ENCODE measurements around the gene TXNL4A. TPM values are rescaled to one million over a fixed set of nuclear protein-coding genes. Genes with fewer than 3 reads are reported as not detected.

TXNL4A gene
- total RNA-seq, 4 donors from 2014 or later = 18.0 to 47.6 (median 33.6) TPM

DNA sequence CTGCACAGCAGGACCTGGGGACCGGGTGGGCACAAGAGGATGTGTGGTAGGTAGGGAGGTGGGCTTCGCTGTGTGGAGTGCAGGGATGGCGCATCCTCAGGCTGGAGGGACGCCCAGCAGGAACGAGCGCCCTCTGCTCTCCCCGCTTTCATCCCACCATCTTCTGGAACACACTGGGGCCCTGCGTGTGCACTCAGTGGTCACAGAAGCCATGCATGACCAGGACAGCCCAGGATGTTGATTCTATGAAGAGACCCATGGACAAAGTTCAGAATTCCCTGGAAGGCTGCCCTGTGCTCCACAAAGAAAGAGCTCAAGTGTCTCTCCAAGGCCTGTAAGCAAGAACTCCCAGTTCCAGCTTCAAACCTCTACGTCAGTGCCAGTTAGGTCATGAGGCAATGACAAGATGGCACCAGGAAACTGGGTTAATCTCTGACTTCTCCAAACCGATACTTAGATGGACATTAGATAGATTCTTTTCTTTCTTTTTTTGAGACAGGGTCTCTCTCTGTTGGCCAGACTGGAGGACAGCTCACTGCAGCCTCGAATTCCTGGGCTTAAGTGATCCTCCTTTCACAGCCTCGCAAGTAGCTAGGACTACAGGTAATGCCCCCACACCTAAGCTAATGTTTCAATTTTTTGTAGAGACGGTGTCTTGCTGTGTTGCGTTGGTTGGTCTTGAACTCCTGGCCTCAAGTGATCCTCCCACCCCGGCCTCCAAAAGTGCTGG is 40.3 kb downstream of the TXNL4A start:
- TF ChIP-seq, protein P1, sequence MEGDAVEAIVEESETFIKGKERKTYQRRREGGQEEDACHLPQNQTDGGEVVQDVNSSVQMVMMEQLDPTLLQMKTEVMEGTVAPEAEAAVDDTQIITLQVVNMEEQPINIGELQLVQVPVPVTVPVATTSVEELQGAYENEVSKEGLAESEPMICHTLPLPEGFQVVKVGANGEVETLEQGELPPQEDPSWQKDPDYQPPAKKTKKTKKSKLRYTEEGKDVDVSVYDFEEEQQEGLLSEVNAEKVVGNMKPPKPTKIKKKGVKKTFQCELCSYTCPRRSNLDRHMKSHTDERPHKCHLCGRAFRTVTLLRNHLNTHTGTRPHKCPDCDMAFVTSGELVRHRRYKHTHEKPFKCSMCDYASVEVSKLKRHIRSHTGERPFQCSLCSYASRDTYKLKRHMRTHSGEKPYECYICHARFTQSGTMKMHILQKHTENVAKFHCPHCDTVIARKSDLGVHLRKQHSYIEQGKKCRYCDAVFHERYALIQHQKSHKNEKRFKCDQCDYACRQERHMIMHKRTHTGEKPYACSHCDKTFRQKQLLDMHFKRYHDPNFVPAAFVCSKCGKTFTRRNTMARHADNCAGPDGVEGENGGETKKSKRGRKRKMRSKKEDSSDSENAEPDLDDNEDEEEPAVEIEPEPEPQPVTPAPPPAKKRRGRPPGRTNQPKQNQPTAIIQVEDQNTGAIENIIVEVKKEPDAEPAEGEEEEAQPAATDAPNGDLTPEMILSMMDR (IDR thresholded peaks at IDR 0.05) = no peak
- DNase-seq (ENCODE audit: low spot score) = peak; percentile 19
- no peak for ATAC-seq (ENCODE audit: low FRiP score)

DNA sequence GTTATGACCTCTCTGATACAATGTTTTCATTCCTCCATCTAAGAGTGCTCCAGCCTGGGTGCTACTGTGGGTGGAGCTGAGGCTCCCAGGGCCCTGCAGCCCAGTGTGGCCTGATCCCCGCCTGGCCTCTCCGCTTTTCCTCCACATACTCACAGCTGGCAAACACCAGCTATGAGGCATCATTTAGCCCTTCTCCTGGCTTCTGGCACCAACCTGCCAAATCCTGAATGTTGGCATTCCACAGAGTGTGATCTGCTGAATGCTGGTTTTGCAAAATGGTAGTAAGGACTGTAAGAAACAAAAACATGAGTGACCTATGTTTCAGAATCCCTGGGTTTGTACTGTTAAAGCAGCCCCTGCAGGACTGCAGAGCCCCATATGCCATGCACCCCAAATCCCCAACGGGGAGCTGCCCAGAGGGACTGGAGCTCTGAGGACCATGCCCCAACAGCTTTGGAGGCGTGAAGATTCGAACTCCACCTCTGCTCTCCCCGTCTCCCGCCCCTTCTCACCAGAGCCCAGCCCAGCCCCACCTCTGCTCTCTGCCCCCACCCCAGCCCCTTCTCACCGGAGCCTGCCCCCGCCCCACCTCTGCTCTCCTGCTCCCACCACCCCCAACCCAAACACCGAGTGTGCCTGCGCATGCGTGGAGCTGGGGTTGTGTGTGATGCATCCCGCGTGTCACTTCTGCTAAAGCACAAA is 41.2 kb downstream of the TXNL4A start:
- ATAC-seq (ENCODE audit: low FRiP score) = no peak
- peak; percentile 11 for DNase-seq (ENCODE audit: low spot score)
- TF ChIP-seq, protein P1 (IDR thresholded peaks at IDR 0.05) = no peak

DNA sequence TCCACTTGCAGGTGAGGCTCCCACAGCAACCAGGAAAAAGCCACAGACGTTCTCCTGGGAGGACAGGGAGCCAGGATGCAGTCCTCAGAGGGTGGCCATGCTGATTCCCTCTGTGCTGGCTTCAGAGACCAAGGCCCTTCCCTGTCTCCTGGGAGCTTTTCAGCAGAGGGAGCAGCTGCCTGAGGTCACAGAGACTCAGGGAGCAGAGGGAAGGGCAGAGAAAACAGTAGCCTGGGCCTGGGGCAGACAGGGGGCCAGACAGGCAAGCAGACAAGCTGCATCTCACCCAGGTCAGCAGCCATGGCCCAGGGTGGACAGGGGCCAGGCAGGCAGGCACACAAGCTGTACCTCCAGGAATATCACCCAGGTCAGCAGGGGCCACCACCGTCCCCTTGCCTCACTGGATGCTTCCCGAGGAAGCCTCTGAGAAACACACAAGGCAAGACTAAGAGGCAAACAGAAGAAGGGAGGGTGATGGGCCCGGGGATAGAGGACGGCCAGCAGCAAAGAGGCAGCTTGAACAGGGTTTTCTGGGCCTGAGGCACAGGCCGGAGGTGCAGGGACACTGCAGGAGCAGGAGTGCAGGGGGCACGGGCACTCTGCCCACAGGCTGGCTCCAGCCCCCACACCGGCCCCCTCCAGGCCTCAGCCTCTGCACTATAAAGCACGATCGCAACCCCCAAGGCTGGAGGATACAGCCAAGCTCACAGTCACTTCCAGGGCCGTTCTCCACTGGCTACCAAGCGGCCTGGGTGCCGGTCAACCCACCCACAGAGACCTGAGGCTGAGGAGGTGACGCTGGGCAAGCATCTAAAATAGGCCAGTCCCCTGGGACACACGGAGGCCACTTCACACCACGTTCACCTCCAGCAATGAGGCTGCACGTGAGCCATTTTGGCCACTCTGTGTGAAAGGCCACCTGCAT is 43.0 kb downstream of the TXNL4A start:
- ATAC-seq (ENCODE audit: low FRiP score) (no peak), DNase-seq (ENCODE audit: low spot score) (peak; percentile 13)
- TF ChIP-seq, protein P1 (IDR thresholded peaks at IDR 0.05) = no peak

DNA sequence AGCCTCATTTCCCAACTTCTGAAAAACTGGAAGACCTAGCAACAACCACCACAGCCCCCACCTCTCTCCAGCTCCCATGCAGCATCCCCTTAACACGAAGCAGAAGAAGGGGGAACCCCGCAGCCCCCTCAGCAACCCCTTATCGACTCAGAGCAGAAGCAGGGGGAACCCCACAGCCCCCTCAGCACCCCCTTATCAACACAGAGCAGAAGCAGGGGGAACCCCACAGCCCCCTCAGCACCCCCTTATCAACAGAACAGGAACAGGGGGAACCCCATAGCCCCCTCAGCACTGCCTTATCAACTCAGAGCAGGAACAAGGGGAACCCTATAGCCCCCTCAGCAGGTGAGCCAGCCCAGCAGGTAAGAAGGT is 43.6 kb downstream of the TXNL4A start:
- ATAC-seq (ENCODE audit: low FRiP score) (no peak), DNase-seq (ENCODE audit: low spot score) (peak; percentile 12)
- TF ChIP-seq, protein P1 (IDR thresholded peaks at IDR 0.05) = no peak

DNA sequence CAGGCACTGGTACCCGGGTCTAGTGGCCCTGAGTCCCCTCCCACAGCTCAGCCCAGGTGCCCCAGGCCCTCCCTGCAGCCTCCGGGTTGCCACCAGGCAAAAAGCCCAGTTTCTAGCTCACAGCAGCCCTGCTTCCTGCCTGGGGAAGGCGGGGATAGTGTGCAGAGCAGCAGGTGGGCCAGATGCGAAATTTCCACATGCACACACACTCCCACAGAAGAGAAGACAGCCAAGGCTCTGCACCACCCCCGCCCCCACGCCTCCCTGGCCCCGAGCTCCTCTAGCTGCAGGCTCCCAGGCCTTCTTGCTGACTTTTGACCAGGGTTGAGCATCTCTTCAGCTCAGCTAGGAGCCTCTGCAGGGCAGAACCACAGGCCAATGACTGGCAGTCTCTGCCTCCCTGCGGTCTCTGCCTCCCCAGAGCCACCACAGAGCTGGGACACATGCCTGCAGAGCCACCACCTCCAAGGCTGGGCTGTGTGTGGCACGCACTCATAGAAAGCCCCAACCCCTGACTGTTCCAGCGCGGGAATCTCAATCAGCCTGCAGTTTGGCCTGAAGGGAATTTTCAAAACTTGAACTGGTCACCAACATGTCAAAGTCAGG is 44.1 kb downstream of the TXNL4A start:
- DNase-seq (ENCODE audit: low spot score) = peak; percentile 22
- ATAC-seq (ENCODE audit: low FRiP score) = peak; percentile 53
- TF ChIP-seq, protein P1 (IDR thresholded peaks at IDR 0.05) = no peak

DNA sequence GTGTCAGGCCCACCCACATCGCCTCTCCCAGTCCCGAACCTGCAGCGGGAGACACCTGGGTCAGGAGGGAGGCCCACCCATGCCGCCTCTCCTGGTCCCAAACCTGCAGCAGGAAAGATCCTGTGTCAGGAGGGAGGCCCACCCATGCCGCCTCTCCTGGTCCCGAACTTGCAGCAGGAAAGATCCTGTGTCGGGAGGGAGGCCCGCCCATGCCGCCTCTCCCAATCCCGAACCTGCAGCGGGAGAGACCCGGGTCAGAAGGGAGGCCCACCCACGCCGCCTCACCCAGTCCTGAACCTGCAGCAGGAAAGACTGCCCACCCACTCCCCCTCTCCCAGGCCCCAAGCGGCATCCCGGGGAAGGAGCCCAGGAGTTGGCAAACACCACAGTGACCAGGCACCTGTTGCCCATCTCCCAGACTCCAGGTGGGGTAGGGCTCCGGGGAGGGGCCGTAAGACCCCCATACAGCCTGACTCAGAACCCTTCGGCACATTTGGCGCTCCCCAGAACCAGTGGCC is 44.7 kb downstream of the TXNL4A start:
- TF ChIP-seq, protein P1 (IDR thresholded peaks at IDR 0.05) = no peak
- peak; percentile 12 for ATAC-seq (ENCODE audit: low FRiP score)
- peak; percentile 14 for DNase-seq (ENCODE audit: low spot score)
